HEK293T (cell line): Measurements from ENCODE around the gene BSN.

Source experiments
- CTCF ChIA-PET: fragments of 350-600 bp; formaldehyde crosslinking; extraction: SDS; loops from one replicate; lab custom pipeline; 2021; ENCODE audit warnings: antibody characterized with exemption, inconsistent platforms; lab: Yijun Ruan, JAX
- POLR2A ChIA-PET: fragments of 350-600 bp; formaldehyde crosslinking; extraction: SDS; loops from one replicate; lab custom pipeline; 2020; ENCODE audit warnings: antibody characterized with exemption, inconsistent platforms; lab: Yijun Ruan, JAX
- DNase-seq: peaks from one replicate; pipeline ENCODE4 v3.0.0; 2012; ENCODE audit warnings: mixed read lengths; ENCODE audit errors: extremely low spot score
- ARNT ChIP-seq: fragments of 450-650 bp; IDR thresholded peaks from 2 replicates; pipeline ENCODE4 v1.6.1; 2017; ENCODE audit warnings: mild to moderate bottlenecking
- BHLHE40 ChIP-seq: fragments of 450-650 bp; IDR thresholded peaks from 2 replicates; pipeline ENCODE4 v1.6.1; 2016; ENCODE audit warnings: mild to moderate bottlenecking, moderate library complexity, borderline replicate concordance
- CTBP1 ChIP-seq: fragments of 450-650 bp; IDR thresholded peaks from 2 replicates; pipeline ENCODE4 v1.6.1; 2016; ENCODE audit warnings: borderline replicate concordance
- ELF4 ChIP-seq: fragments of 450-650 bp; IDR thresholded peaks from 2 replicates; pipeline ENCODE4 v1.6.1; 2017; ENCODE audit warnings: antibody characterized with exemption
- FOXA1 ChIP-seq: fragments of 450-650 bp; IDR thresholded peaks from 2 replicates; pipeline ENCODE4 v1.6.1; 2016; ENCODE audit warnings: mild to moderate bottlenecking
- FOXK2 ChIP-seq: fragments of 450-650 bp; IDR thresholded peaks from 2 replicates; pipeline ENCODE4 v1.6.1; 2016; ENCODE audit warnings: mild to moderate bottlenecking
- FOXM1 ChIP-seq: fragments of 450-650 bp; IDR thresholded peaks from 2 replicates; pipeline ENCODE4 v1.6.1; 2017; ENCODE audit warnings: mild to moderate bottlenecking, borderline replicate concordance
- HDGF ChIP-seq: fragments of 450-650 bp; IDR thresholded peaks from 2 replicates; pipeline ENCODE4 v1.6.1; 2017; ENCODE audit warnings: antibody characterized with exemption, borderline replicate concordance
- L3MBTL2 ChIP-seq: fragments of 450-650 bp; conservative IDR thresholded peaks from 2 replicates; pipeline ENCODE4 v1.6.1; 2016; ENCODE audit warnings: mild to moderate bottlenecking
- LEF1 ChIP-seq: fragments of 450-650 bp; IDR thresholded peaks from 2 replicates; pipeline ENCODE4 v1.6.1; 2017; ENCODE audit warnings: mild to moderate bottlenecking, borderline replicate concordance
- NFRKB ChIP-seq: fragments of 450-650 bp; IDR thresholded peaks from 2 replicates; pipeline ENCODE4 v1.6.1; 2016; ENCODE audit warnings: mild to moderate bottlenecking, moderate library complexity
- SP1 ChIP-seq: fragments of 450-650 bp; IDR thresholded peaks from 2 replicates; pipeline ENCODE4 v1.6.1; 2017
- SUZ12 ChIP-seq: fragments of 450-650 bp; IDR thresholded peaks from 2 replicates; pipeline ENCODE4 v1.6.1; 2016; ENCODE audit warnings: mild to moderate bottlenecking
- TARDBP ChIP-seq: fragments of 450-650 bp; IDR thresholded peaks from 2 replicates; pipeline ENCODE4 v1.6.1; 2016
- ZNF384 ChIP-seq: fragments of 450-650 bp; IDR thresholded peaks from 2 replicates; pipeline ENCODE4 v1.6.1; 2016
- TF ChIP-seq, protein P1 (sequence below): fragments of 450-650 bp; IDR thresholded peaks from 2 replicates; pipeline ENCODE4 v1.6.1; 2016

The BSN gene

DNA sequence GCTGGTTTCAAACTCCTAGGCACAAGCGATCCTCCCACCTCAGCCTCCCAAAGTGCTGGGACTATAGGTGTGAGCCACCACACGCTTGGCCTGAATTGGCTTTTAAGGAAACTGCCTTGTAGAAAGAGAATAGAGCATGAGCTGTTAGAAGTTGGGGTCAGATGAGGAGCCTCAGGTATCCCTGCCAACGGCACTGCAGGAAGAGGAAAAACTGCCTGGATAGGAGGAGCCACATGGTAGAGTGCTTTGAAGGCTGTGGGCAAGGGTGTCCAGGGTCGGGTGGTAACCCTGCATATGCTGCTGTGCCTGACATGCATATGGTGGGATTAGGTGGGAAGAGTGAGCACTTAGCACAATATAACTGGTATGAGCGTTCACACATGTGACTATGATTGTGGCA, 55.0 kb downstream of the BSN start:
- no peak for DNase-seq
- POLR2A ChIA-PET, result no interaction called here

DNA sequence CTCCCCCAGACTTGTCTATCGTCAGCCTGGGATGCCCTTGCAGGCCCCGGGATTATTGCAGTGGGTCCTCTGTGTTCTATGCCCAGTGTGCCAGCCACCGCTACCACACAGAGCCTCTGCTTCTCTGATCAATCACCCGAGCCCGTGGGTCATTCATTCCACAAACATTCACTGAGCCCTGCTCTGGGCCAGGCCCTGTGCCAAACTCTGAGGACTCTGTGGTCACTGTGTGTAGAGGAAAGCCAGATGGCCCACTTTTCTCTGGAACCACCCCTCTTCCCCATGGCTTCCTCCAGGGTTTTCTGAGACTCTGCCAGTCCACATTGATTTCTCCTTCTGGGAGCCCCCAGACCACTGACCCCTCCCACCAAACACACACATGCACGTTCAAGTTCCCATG, 55.5 kb downstream of the BSN start:
- POLR2A ChIA-PET, result no interaction called here
- CTCF ChIA-PET, result no interaction called here
- TF ChIP-seq FOXK2 (no peak), SUZ12 (no peak), L3MBTL2 (no peak), CTBP1 (no peak), NFRKB (no peak), HDGF (no peak), ARNT (no peak), FOXM1 (no peak), LEF1 (no peak), ZNF384 (no peak), TARDBP (no peak), SP1 (no peak), FOXA1 (no peak), BHLHE40 (no peak)

More for the DNA sequence above, 55.0 kb downstream of the BSN start:
- TF ChIP-seq ELF4 (no peak), CTBP1 (no peak), BHLHE40 (no peak), HDGF (no peak), SUZ12 (no peak), NFRKB (no peak), FOXM1 (no peak), LEF1 (no peak), TARDBP (no peak), L3MBTL2 (no peak), ARNT (no peak), FOXK2 (no peak), FOXA1 (no peak)
- CTCF ChIA-PET, result no interaction called here

DNA sequence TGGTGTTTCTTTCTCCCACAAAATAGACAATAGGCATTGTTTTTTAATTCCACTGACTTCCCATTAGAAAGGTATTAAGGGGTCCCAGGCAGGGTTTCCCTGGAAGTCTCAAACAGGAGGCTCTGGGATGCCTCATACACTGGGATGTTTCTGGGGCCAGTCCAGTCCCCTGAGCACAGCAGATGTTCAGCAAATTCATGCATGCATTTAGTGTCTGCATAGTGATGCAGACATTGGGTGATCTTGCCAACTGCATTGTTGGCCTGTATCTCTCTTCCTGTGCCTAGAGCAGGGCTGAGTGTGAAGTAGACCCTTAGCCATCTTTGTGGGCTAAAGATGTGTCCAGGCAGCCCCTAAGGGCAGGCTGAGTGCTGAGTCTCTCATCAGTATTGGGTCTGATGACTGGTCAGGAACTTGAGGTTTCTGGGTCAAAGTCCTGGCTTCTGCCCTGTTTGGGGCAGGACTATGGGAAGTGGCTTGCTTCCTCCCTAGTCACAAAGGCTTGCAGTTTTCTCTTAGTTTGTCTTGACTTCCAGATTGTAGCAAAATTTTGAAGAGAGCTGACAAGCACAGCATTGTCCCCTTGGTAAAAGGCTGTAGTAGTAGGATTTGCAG, 56.5 kb downstream of the BSN start:
- CTCF ChIA-PET, result no interaction called here
- TF ChIP-seq LEF1, result no peak
- no peak for TF ChIP-seq SP1
- no peak for TF ChIP-seq SUZ12
- TF ChIP-seq ELF4, result no peak
- TF ChIP-seq FOXK2, result no peak
- no peak for TF ChIP-seq NFRKB
- TF ChIP-seq TARDBP, result no peak
- TF ChIP-seq, protein P1, sequence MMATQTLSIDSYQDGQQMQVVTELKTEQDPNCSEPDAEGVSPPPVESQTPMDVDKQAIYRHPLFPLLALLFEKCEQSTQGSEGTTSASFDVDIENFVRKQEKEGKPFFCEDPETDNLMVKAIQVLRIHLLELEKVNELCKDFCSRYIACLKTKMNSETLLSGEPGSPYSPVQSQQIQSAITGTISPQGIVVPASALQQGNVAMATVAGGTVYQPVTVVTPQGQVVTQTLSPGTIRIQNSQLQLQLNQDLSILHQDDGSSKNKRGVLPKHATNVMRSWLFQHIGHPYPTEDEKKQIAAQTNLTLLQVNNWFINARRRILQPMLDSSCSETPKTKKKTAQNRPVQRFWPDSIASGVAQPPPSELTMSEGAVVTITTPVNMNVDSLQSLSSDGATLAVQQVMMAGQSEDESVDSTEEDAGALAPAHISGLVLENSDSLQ, result no peak
- DNase-seq, result no peak
- POLR2A ChIA-PET, result no interaction called here

More for the DNA sequence above, 55.5 kb downstream of the BSN start:
- no peak for DNase-seq

DNA sequence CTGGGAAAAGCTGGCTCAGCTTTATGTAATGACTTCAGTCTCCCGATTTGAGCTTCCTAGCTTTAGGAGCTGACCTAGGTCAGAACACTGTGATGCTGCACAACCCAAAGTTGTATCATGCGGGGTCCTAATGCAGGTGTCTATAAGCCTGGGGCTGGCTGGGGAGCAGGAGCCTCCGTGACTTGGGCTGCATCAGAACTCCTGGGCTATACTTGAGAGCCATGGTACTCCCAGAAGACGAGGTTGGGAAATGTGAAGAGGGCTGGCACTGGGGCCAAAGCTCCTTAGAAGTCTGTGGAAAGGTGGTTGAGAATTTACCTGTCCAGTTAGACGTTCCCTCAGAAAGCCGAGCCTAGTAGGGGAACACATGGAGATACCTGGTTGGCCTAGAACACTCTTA, 57.0 kb downstream of the BSN start:
- TF ChIP-seq ARNT (no peak), SP1 (no peak), NFRKB (no peak), FOXM1 (no peak), L3MBTL2 (no peak), ZNF384 (no peak)
- TF ChIP-seq, protein P1, result no peak
- ChIA-PET CTCF (no interaction called here), POLR2A (interaction anchor here (0.6 kb wide), 1 partner anchor 269 kb away, joined by 3 read pairs; no protein-coding TSS in a partner anchor)
- no peak for DNase-seq

DNA sequence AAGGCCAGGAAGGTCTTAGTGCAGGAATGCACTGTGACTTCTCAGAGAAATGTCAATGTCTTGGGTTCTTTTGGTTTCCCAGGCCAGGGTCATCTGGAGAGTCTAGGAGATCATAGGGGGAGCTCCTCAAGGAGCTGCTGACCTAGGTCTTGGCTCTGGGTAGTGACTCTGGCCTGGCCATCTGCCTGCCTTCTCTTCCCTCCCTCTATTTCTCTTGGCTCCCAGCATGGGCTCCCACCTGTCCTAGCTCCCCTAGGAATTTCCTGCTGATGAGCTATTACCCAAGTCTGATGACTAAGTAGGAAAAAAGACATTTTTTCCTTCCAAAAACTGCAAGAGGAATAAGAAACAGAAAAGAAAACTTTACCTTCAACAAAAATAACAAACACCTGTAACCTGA, 57.4 kb downstream of the BSN start:
- POLR2A ChIA-PET, result interaction anchor here (0.6 kb wide), 1 partner anchor 269 kb away, joined by 3 read pairs; no protein-coding TSS in a partner anchor
- no peak for DNase-seq
- CTCF ChIA-PET, result no interaction called here
- no peak for TF ChIP-seq FOXM1
- no peak for TF ChIP-seq FOXK2
- no peak for TF ChIP-seq CTBP1
- TF ChIP-seq L3MBTL2, result no peak
- TF ChIP-seq ZNF384, result no peak
- TF ChIP-seq LEF1, result no peak
- TF ChIP-seq FOXA1, result no peak
- no peak for TF ChIP-seq ELF4
- TF ChIP-seq, protein P1, result no peak
- no peak for TF ChIP-seq HDGF
- TF ChIP-seq TARDBP, result no peak
- no peak for TF ChIP-seq SUZ12
- no peak for TF ChIP-seq SP1
- TF ChIP-seq ARNT, result no peak
- TF ChIP-seq BHLHE40, result no peak
- TF ChIP-seq NFRKB, result no peak

DNA sequence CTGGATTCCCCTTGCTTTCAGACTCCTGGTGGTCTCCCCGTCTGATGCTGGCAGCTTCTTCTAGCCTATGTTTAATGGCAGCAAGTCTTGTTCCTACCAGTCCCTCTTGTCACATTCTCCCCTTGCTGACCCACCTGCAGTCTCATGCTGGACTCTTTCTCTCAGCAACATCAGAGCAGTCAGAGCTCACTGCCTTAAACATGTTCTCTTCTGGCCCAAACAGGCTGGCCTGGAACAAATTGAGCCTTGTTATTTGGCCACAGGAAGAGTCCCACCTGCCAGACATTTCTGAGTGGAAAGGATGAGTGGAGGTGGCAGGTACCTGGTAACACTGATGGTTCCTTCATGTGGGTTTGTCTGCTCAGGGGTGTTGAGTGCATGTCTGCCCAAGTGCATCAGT, 60.7 kb downstream of the BSN start:
- POLR2A ChIA-PET, result no interaction called here
- CTCF ChIA-PET, result no interaction called here
- no peak for TF ChIP-seq ARNT
- no peak for TF ChIP-seq ZNF384
- no peak for TF ChIP-seq NFRKB
- TF ChIP-seq, protein P1, result no peak
- no peak for TF ChIP-seq BHLHE40
- no peak for TF ChIP-seq FOXK2
- no peak for TF ChIP-seq CTBP1
- no peak for TF ChIP-seq SUZ12
- DNase-seq, result no peak
